ENCODE data around the gene LRBA. TPM values are rescaled to one million over a fixed set of nuclear protein-coding genes. Genes with fewer than 3 reads are reported as not detected.
A peak's percentile ranks its signal among the peaks of the same experiment; 100 is the strongest.

Gene LRBA
- total and polyA plus RNA-seq, 2 of the 4 experiments (the other 2 are of a cell fraction) = 10.2 to 51.6 TPM

DNA sequence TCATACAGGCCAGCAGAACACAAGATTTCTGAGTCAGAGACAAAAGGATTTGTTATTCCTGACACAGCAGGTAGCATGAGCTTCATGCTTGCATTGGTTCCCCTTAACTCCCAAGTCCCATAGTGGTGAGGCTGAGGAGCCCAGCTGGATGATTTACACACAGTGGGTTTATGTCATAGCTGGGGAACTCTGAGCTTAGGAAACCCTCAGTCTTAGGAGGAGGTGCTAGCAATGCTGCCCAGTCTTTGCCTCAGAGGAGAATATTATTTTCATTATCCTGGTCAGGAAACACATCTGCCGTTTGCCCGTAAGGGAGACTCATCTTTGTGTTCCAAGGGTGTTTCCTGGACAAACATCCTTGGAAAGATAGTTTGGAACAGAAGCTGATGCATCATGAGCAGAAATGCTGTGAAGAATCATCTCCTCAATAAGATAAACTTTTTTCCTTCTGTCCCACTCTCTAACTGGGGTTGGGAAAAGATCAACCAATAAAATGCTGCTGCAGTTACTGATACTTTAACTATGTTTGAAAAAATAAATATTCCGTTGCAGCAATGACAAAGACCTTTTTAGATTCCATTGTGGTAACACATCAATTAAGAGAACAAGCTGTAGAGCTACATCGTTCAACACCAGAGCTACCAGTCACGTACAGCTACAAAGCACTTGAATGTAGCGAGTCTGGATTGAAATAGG is 790.0 kb downstream of the LRBA start:
- in situ Hi-C loops (cut with MboI; ENCODE audit: low sequenced_read_pairs) (no loop called here), dilution Hi-C loops (cut with HindIII; ENCODE audit: low sequenced_read_pairs, unreplicated experiment) (no loop called here), intact Hi-C loops (cut with micrococcal nuclease) (loop anchor here (1.0 kb wide), 1 partner anchor 12 kb away; no protein-coding TSS in a partner anchor)
- Histone ChIP-seq H2AK9ac (replicated peaks; ENCODE audit: low read depth, low read length, poor library complexity) (peak overlapping the region; percentile 13), H3K18ac (ENCODE audit: low read depth, low read length) (peak overlapping the region; percentile 80), H3K23ac (ENCODE audit: low read depth, low read length) (peak overlapping the region; percentile 57), H4K5ac (ENCODE audit: low read depth, low read length) (peak overlapping the region; percentile 87; the same call in 1 of the 2 replicates), H4K20me1 (ENCODE audit: insufficient read depth, low read length) (no peaks in the 10 kb centered on the region), H2AFZ (replicated peaks; ENCODE audit: low read length, poor library complexity) (peak overlapping the region; percentile 0), H3K9me1 (ENCODE audit: insufficient read depth, low read length) (peaks cover 17% of the 10 kb centered on the region), H3K4me1 (ENCODE audit: control insufficient read depth, insufficient read depth, low read length) (peaks cover 15% of the 10 kb centered on the region), H2BK20ac (ENCODE audit: low read depth, low read length) (peak overlapping the region; percentile 86), H2BK15ac (ENCODE audit: low read depth, low read length) (peak overlapping the region; percentile 84; the same call in 2 of the 3 replicates), H3K9me3 (ENCODE audit: control insufficient read depth, insufficient read depth, low read length) (no peaks in the 10 kb centered on the region), H4K91ac (ENCODE audit: insufficient read depth, low read depth, low read length) (peak overlapping the region; percentile 96), H2AK5ac (ENCODE audit: low read depth, low read length) (peak overlapping the region; percentile 41), H3K14ac (replicated peaks; ENCODE audit: low read depth, low read length) (peak overlapping the region; percentile 80), H3K4me3 (ENCODE audit: insufficient read depth, low read depth, low read length) (no peak overlapping the region), H3K36me3 (ENCODE audit: control insufficient read depth, insufficient read depth, low read length) (peaks cover 2% of the 10 kb centered on the region; the same call in 1 of the 2 replicates), H4K8ac (ENCODE audit: low read depth in 2 of 2, low read length in 2 of 2) (peak overlapping the region; percentile 50 to 89), H3K56ac (ENCODE audit: extremely low read depth, insufficient read depth, low read length) (peak overlapping the region; percentile 96), H2BK120ac (ENCODE audit: low read depth, low read length) (peak overlapping the region; percentile 88), H3K4ac (ENCODE audit: low read depth, low read length) (peak overlapping the region; percentile 89), H3K27ac (ENCODE audit: insufficient read depth, low read length) (peak overlapping the region; percentile 97), H2BK5ac (ENCODE audit: low read depth, low read length, poor library complexity, severe bottlenecking) (peak overlapping the region; percentile 96), H3K4me2 (ENCODE audit: low read depth, low read length) (peak overlapping the region; percentile 47), H3K9ac (ENCODE audit: low read depth, low read length) (peak overlapping the region; percentile 75), H3K27me3 (ENCODE audit: control insufficient read depth, insufficient read depth, low read length) (no peaks in the 10 kb centered on the region), H3K79me1 (ENCODE audit: low read depth in 1 of 2, low read length in 2 of 2) (peaks cover 19 to 29% of the 10 kb centered on the region in 2 experiments)
- no TSS peak for BruUV-seq (replicated peaks)
- CTCF ChIA-PET = interaction anchor here (0.7 to 1.0 kb wide), 3 partner anchors 16 to 21 kb away, joined by 3 to 4 read pairs (median 3); no protein-coding TSS in a partner anchor
- POLR2A ChIA-PET (ENCODE audit: unreplicated experiment) = interaction anchor here (0.6 kb wide), 1 partner anchor 147 kb away, joined by 4 read pairs; no protein-coding TSS in a partner anchor
- ATAC-seq (ENCODE audit: low read depth) = peak; percentile 86
- DNase-seq = peak; percentile 99
- WGBS, 2 experiments (ENCODE audit: extremely low coverage in 2 of 2, insufficient read length in 1 of 2) = no CpG with 5 or more reads among the region's 6 CpGs
- peak; percentile 29; the same call in 1 of the 2 replicates for TF ChIP-seq FOS (IDR thresholded peaks at IDR 0.05; ENCODE audit: low read depth, low read length)
- TF ChIP-seq, protein P1, sequence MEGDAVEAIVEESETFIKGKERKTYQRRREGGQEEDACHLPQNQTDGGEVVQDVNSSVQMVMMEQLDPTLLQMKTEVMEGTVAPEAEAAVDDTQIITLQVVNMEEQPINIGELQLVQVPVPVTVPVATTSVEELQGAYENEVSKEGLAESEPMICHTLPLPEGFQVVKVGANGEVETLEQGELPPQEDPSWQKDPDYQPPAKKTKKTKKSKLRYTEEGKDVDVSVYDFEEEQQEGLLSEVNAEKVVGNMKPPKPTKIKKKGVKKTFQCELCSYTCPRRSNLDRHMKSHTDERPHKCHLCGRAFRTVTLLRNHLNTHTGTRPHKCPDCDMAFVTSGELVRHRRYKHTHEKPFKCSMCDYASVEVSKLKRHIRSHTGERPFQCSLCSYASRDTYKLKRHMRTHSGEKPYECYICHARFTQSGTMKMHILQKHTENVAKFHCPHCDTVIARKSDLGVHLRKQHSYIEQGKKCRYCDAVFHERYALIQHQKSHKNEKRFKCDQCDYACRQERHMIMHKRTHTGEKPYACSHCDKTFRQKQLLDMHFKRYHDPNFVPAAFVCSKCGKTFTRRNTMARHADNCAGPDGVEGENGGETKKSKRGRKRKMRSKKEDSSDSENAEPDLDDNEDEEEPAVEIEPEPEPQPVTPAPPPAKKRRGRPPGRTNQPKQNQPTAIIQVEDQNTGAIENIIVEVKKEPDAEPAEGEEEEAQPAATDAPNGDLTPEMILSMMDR (conservative IDR thresholded peaks at IDR 0.05; ENCODE audit: low read depth, low read length) = no peak
- TF ChIP-seq MXI1 (IDR thresholded peaks at IDR 0.05; ENCODE audit: borderline replicate concordance, low read depth, low read length) = no peak
- TF ChIP-seq CHD1 (IDR thresholded peaks at IDR 0.05; ENCODE audit: low read depth, low read length) = no peak
- TF ChIP-seq, protein P2, sequence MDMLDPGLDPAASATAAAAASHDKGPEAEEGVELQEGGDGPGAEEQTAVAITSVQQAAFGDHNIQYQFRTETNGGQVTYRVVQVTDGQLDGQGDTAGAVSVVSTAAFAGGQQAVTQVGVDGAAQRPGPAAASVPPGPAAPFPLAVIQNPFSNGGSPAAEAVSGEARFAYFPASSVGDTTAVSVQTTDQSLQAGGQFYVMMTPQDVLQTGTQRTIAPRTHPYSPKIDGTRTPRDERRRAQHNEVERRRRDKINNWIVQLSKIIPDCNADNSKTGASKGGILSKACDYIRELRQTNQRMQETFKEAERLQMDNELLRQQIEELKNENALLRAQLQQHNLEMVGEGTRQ (IDR thresholded peaks at IDR 0.05; ENCODE audit: low read depth, low read length) = no peak
- TF ChIP-seq NFE2L2 (IDR thresholded peaks at IDR 0.05; ENCODE audit: low read depth, low read length) = peak; percentile 49; the same call in 1 of the 2 replicates
- TF ChIP-seq MAZ (IDR thresholded peaks at IDR 0.05; ENCODE audit: borderline replicate concordance, low read depth, low read length) = no peak
- TF ChIP-seq POLR2A (IDR thresholded peaks at IDR 0.05; ENCODE audit: low read depth, low read length) = peak; percentile 67
- TF ChIP-seq BHLHE40 (IDR thresholded peaks at IDR 0.05; ENCODE audit: low read depth, low read length) = peak; percentile 79
- TF ChIP-seq, protein P3, sequence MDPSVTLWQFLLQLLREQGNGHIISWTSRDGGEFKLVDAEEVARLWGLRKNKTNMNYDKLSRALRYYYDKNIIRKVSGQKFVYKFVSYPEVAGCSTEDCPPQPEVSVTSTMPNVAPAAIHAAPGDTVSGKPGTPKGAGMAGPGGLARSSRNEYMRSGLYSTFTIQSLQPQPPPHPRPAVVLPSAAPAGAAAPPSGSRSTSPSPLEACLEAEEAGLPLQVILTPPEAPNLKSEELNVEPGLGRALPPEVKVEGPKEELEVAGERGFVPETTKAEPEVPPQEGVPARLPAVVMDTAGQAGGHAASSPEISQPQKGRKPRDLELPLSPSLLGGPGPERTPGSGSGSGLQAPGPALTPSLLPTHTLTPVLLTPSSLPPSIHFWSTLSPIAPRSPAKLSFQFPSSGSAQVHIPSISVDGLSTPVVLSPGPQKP (IDR thresholded peaks at IDR 0.05; ENCODE audit: borderline replicate concordance, low read depth, low read length) = no peak
- TF ChIP-seq RFX5 (IDR thresholded peaks at IDR 0.05; ENCODE audit: low read depth, low read length) = no peak
- peak; percentile 41 for TF ChIP-seq RCOR1 (IDR thresholded peaks at IDR 0.05; ENCODE audit: insufficient replicate concordance, low read length)
- no peak for TF ChIP-seq RAD21 (IDR thresholded peaks at IDR 0.05; ENCODE audit: low read length)
- TF ChIP-seq MAFK (IDR thresholded peaks at IDR 0.05; ENCODE audit: low read depth, low read length) = peak; percentile 45
